ENCODE measurements around the gene UBALD1. TPM values are rescaled to one million over a fixed set of nuclear protein-coding genes. Genes with fewer than 3 reads are reported as not detected.
"Not testable (repeated sequence)": the region's sequence is repeated elsewhere in the genome, so short reads cannot be mapped to it uniquely, and the experiment has no call there.

UBALD1 gene
- total RNA-seq, 4 donors from 2014 or later, result 2.8 to 31.1 (median 23.5) TPM; not detected in 1

DNA sequence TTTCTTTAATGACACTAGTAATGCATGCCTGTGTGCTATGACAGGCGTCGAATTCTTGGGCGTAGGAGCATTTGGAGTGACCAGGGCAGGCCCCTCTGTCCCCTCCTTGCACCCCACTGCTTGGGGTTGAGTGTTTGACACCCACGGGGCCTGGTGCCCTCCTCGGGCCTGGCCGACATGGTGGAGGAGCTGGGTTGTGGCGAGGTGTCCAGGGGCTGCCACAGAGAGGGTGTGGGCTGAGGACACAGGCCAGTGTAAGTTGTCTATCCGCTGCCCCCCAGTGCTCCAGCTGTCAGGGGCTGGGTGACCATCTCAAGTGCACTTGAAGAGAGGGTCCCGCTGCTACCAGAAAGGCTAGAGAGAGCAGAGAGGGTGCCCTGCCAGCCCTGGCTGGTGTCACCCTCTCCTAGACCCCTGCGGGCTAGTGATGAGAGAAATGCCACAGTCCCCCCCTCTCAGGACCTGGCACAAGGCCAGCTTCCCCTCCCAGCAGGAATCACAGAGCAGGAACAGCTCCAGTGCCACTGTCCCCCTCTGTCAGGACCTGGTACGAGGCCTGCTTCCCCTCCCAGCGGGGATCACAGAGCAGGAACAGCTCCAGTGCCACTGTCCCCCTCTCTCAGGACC lies 40.4 kb upstream of the UBALD1 start:
- DNase-seq, result no peak
- TF ChIP-seq POLR2A (IDR thresholded peaks at IDR 0.05), result no peak
- TF ChIP-seq CTCF (IDR thresholded peaks at IDR 0.05), result no peak
- no peak overlapping the region for H3K4me3 ChIP-seq
- intact Hi-C loops (cut with DNase I; ENCODE audit: low total_unique reads), result no loop called here
- H3K4me1 ChIP-seq, result peaks cover 0 to 9% of the 10 kb centered on the region in 2 donors
- H3K27ac ChIP-seq, result no peak overlapping the region
- H3K36me3 ChIP-seq, result no peaks in the 10 kb centered on the region
- H3K27me3 ChIP-seq, result no peaks in the 10 kb centered on the region
- no peaks in the 10 kb centered on the region for H3K9me3 ChIP-seq

GRCh38 chr16:4654011-4654963 lies 39.6 kb upstream of the UBALD1 start:
- DNase-seq, result no peak
- Histone ChIP-seq H3K27ac (no peak overlapping the region), H3K4me1 (peaks cover 0 to 1% of the 10 kb centered on the region in 2 donors), H3K9me3 (no peaks in the 10 kb centered on the region), H3K27me3 (no peaks in the 10 kb centered on the region), H3K4me3 (no peak overlapping the region), H3K36me3 (no peaks in the 10 kb centered on the region)
- no peak for TF ChIP-seq CTCF (IDR thresholded peaks at IDR 0.05)
- no peak for TF ChIP-seq POLR2A (IDR thresholded peaks at IDR 0.05)
- intact Hi-C loops (cut with DNase I; ENCODE audit: low total_unique reads), result no loop called here

GRCh38 chr16:4652561-4652960 lies 37.9 kb upstream of the UBALD1 start:
- Histone ChIP-seq H3K27me3 (no peaks in the 10 kb centered on the region), H3K9me3 (no peaks in the 10 kb centered on the region), H3K4me3 (no peak overlapping the region), H3K27ac (no peak overlapping the region), H3K4me1 (no peaks in the 10 kb centered on the region), H3K36me3 (no peaks in the 10 kb centered on the region)
- intact Hi-C loops (cut with DNase I; ENCODE audit: low total_unique reads), result no loop called here
- DNase-seq, result no peak
- no peak for TF ChIP-seq POLR2A (IDR thresholded peaks at IDR 0.05)

DNA sequence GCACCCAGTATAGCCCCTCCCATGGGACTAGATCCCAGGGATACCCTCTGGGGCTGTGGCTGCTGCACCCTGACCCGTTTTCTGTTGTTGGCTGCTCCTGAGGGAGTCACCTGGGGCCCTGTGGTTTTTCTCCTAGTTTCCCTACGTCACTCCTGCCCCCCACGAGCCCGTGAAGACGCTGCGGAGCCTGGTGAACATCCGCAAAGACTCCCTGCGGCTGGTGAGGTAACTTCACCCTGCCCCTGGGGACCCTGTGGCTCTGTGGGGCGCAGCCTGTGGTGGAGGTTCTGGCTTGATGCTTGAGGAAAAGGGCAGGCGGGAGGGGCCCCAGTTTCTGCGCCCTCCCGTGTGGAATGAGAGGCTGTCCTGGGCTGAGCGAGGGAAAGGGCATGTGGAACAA lies 37.1 kb upstream of the UBALD1 start:
- no peak for TF ChIP-seq CTCF (IDR thresholded peaks at IDR 0.05)
- H3K27me3 ChIP-seq, result no peaks in the 10 kb centered on the region
- H3K9me3 ChIP-seq, result no peaks in the 10 kb centered on the region
- DNase-seq, result no peak
- no peaks in the 10 kb centered on the region for H3K36me3 ChIP-seq
- H3K27ac ChIP-seq, result no peak overlapping the region
- intact Hi-C loops (cut with DNase I; ENCODE audit: low total_unique reads), result no loop called here
- no peak overlapping the region for H3K4me3 ChIP-seq
- no peaks in the 10 kb centered on the region for H3K4me1 ChIP-seq

GRCh38 chr16:4650443-4651074 lies 35.9 kb upstream of the UBALD1 start:
- H3K4me1 ChIP-seq; H3K27me3 ChIP-seq; intact Hi-C loops (cut with DNase I; ENCODE audit: low total_unique reads); DNase-seq; H3K36me3 ChIP-seq; H3K4me3 ChIP-seq; H3K9me3 ChIP-seq; H3K27ac ChIP-seq: not testable (repeated sequence)
- TF ChIP-seq CTCF (IDR thresholded peaks at IDR 0.05), result peak in 3 of 4 experiments; percentile 29 to 42 (median 31)
